HCT116 (cell line): Measurements from ENCODE around the gene DDX27. TPM values are rescaled to one million over a fixed set of nuclear protein-coding genes. Genes with fewer than 3 reads are reported as not detected.
A peak's percentile ranks its signal among the peaks of the same experiment; 100 is the strongest.

Experiments
- ATAC-seq: fragments of 200-7000 bp; cut with Tn5 transposase; 2 replicates; pipeline ENCODE4 v1.9.1; 2020; ENCODE audit warnings: mild to moderate bottlenecking, moderate library complexity
- BruUV-seq: library from RNA; stranded (reverse); fragments of 400-500 nt; replicated peaks from 2 replicates; lab custom pipeline; 2021; lab: Mats Ljungman, UMichigan
- CTCF ChIA-PET: fragments of 300-600 bp; sonication (Branson Sonifier 250); formaldehyde crosslinking; loops from one replicate; lab custom pipeline; 2021; ENCODE audit warnings: antibody characterized with exemption; lab: Charles Lee
- POLR2A ChIA-PET: fragments of 300-600, 350-600 bp; sonication (Branson Sonifier 250); formaldehyde crosslinking; loops from one replicate; lab custom pipeline; 2021; ENCODE audit warnings: antibody characterized with exemption; lab: Charles Lee
- RAD21 ChIA-PET, 2 experiments: fragments of 300-600 bp; sonication (Branson Sonifier 250); formaldehyde crosslinking; loops; one replicate each; lab custom pipeline; 2023; ENCODE audit warnings: low total read pairs in 2 of 2; ENCODE audit not compliant: uncharacterized antibody in 2 of 2, unreplicated experiment in 2 of 2, low non-redundant PET in 1 of 2; lab: Charles Lee
- DNase-seq: peaks from one replicate; pipeline ENCODE4 v3.0.0-alpha.2; 2010; ENCODE audit warnings: low read depth, low spot score
- H2AFZ ChIP-seq: fragments of 200-600 bp; shearing (Covaris generic), sonication (generic); 2 replicates; pipeline ENCODE4 v1.6.1; 2017; ENCODE audit warnings: low read depth, mixed run types, mixed read lengths, antibody characterized with exemption, low read length; ENCODE audit not compliant: poor library complexity, severe bottlenecking
- H3K27ac ChIP-seq: 2 replicates; pipeline ENCODE4 v1.5.1; 2012; ENCODE audit warnings: low read depth, low read length
- H3K27me3 ChIP-seq: fragments of 200-600 bp; sonication (generic); 2 replicates; pipeline ENCODE4 v1.6.1; 2016; ENCODE audit warnings: mixed run types, low read length, mixed read lengths; ENCODE audit not compliant: insufficient read depth
- H3K36me3 ChIP-seq, 2 experiments: fragments of 200-500 bp in 1 of 2; fragments of 200-600 bp in 1 of 2; sonication (Bioruptor generic) in 1 of 2; sonication (generic) in 1 of 2; 2 replicates each; pipeline versions ENCODE4 v1.5.1 to v1.6.1; 2014 to 2016; ENCODE audit warnings: low read length in 2 of 2, inconsistent platforms in 1 of 2, mixed read lengths in 1 of 2, mixed run types in 1 of 2; ENCODE audit not compliant: insufficient read depth in 2 of 2, control insufficient read depth in 1 of 2
- H3K4me1 ChIP-seq, 2 experiments: fragments of 200-600 bp in 1 of 2; sonication (generic) in 1 of 2; 2 replicates each; pipeline versions ENCODE4 v1.5.1 to v1.6.1; 2012 to 2017; ENCODE audit warnings: low read length in 2 of 2, inconsistent platforms in 1 of 2, mild to moderate bottlenecking in 1 of 2, mixed read lengths in 1 of 2, mixed run types in 1 of 2, moderate library complexity in 1 of 2; ENCODE audit not compliant: insufficient read depth in 2 of 2, control insufficient read depth in 1 of 2
- H3K4me2 ChIP-seq: fragments of 200-600 bp; sonication (generic); 2 replicates; pipeline ENCODE4 v1.6.1; 2017; ENCODE audit warnings: mixed run types, low read length, mixed read lengths
- H3K4me3 ChIP-seq, 2 experiments: fragments of 200-600 bp in 1 of 2; sonication (generic) in 1 of 2; replicated peaks in 1 of 2; 2 replicates each; pipeline ENCODE4 v1.5.1; 2011 to 2016; ENCODE audit warnings: low read length in 2 of 2, control low read depth in 1 of 2, low read depth in 1 of 2, mild to moderate bottlenecking in 1 of 2, mixed read lengths in 1 of 2, mixed run types in 1 of 2
- H3K79me2 ChIP-seq: fragments of 200-600 bp; sonication (generic); 2 replicates; pipeline ENCODE4 v1.6.1; 2017; ENCODE audit warnings: mild to moderate bottlenecking, mixed run types, low read length, moderate library complexity, mixed read lengths; ENCODE audit not compliant: insufficient read depth
- H3K9ac ChIP-seq: fragments of 200-600 bp; sonication (generic); 2 replicates; pipeline ENCODE4 v1.6.1; 2016; ENCODE audit warnings: low read length, mixed read lengths
- H3K9me2 ChIP-seq: fragments of 200-600 bp; sonication (generic), shearing (Covaris generic); 2 replicates; pipeline ENCODE4 v1.6.1; 2017; ENCODE audit warnings: mixed run types, mild to moderate bottlenecking, moderate library complexity; ENCODE audit not compliant: insufficient read depth
- H3K9me3 ChIP-seq, 2 experiments: fragments of 200-500 bp in 1 of 2; fragments of 200-600 bp in 1 of 2; sonication (Bioruptor generic) in 1 of 2; sonication (generic) in 1 of 2; 2 replicates each; pipeline ENCODE4 v1.6.1; 2014 to 2017; ENCODE audit warnings: low read length in 2 of 2, mixed read lengths in 2 of 2, inconsistent platforms in 1 of 2, low read depth in 1 of 2, mild to moderate bottlenecking in 1 of 2, mixed run types in 1 of 2, moderate library complexity in 1 of 2; ENCODE audit not compliant: control insufficient read depth in 1 of 2, insufficient read depth in 1 of 2
- H4K20me1 ChIP-seq: fragments of 200-600 bp; sonication (generic), shearing (Covaris generic); 2 replicates; pipeline ENCODE4 v1.6.1; 2017; ENCODE audit warnings: mixed run types, mild to moderate bottlenecking, moderate library complexity; ENCODE audit not compliant: insufficient read depth
- ELF1 ChIP-seq: IDR thresholded peaks from 2 replicates; pipeline ENCODE4 v1.6.1; 2012; ENCODE audit warnings: low read depth, borderline replicate concordance
- EZH2phosphoT487 ChIP-seq: fragments of 200-600 bp; IDR thresholded peaks from 2 replicates; pipeline ENCODE4 v1.6.1; 2018; ENCODE audit warnings: antibody characterized with exemption, borderline replicate concordance
- JUND ChIP-seq: IDR thresholded peaks from 2 replicates; pipeline ENCODE4 v1.6.1; 2012
- POLR2A ChIP-seq: IDR thresholded peaks from 2 replicates; pipeline ENCODE4 v1.7.0; 2011; ENCODE audit warnings: borderline replicate concordance; ENCODE audit not compliant: insufficient read depth, insufficient read length; ENCODE audit errors: extremely low read depth
- POLR2AphosphoS5 ChIP-seq: IDR thresholded peaks from 2 replicates; pipeline ENCODE4 v1.6.1; 2011; ENCODE audit warnings: mild to moderate bottlenecking, low read depth, low read length, moderate library complexity
- RAD21 ChIP-seq: IDR thresholded peaks from 2 replicates; pipeline ENCODE4 v1.6.1; 2012; ENCODE audit warnings: low read depth, mild to moderate bottlenecking
- YY1 ChIP-seq: IDR thresholded peaks from 2 replicates; pipeline ENCODE4 v1.6.1; 2011; ENCODE audit warnings: low read length, low read depth, moderate library complexity, mild to moderate bottlenecking; ENCODE audit not compliant: insufficient replicate concordance; ENCODE audit errors: extremely low read depth
- intact Hi-C: fragments of 100-400 bp; cut with micrococcal nuclease; formaldehyde crosslinking; loops from 2 replicates; pipeline ENCODE4 v1.10.0; 2022
- total RNA-seq: library from RNA; stranded (reverse); gene quantifications from one replicate; pipeline ENCODE4 v1.2.1, GENCODE V29; 2021; ENCODE audit not compliant: unreplicated experiment
- TF ChIP-seq, protein P1 (sequence below): IDR thresholded peaks from 2 replicates; pipeline ENCODE4 v1.6.1; 2011; ENCODE audit warnings: mild to moderate bottlenecking, low read length, moderate library complexity; ENCODE audit not compliant: insufficient replicate concordance; ENCODE audit errors: extremely low read depth

Gene DDX27
- total RNA-seq, 1 experiment from 2014 or later: 32.1 TPM

GRCh38 chr20:49282584-49283171, 63.5 kb downstream of the DDX27 start:
- Histone ChIP-seq H3K9me2 (no peaks in the 10 kb centered on the region), H3K27ac (peak overlapping the region; percentile 28; the same call in 1 of the 2 replicates), H3K79me2 (peaks cover 94% of the 10 kb centered on the region), H3K9me3 (no peaks in the 10 kb centered on the region), H4K20me1 (peaks cover 80% of the 10 kb centered on the region), H3K4me3 (no peak overlapping the region), H3K27me3 (no peaks in the 10 kb centered on the region), H2AFZ (no peak overlapping the region), H3K4me2 (peak overlapping the region; percentile 92; the same call in 1 of the 2 replicates), H3K9ac (no peak overlapping the region), H3K36me3 (peaks cover 76 to 89% of the 10 kb centered on the region in 2 experiments), H3K4me1 (peaks cover 47 to 80% of the 10 kb centered on the region in 2 experiments)
- DNase-seq (no peak), ATAC-seq (no peak)
- ChIA-PET POLR2A (interaction anchor here (1.4 to 2.9 kb wide), 3 partner anchors 10 to 38 kb away, joined by 3 to 10 read pairs (median 9); no protein-coding TSS in a partner anchor), CTCF (interaction anchor here (1.2 kb wide), 1 partner anchor 38 kb away, joined by 3 read pairs; no protein-coding TSS in a partner anchor), RAD21 (no interaction called here)
- no TSS peak for BruUV-seq
- TF ChIP-seq EZH2phosphoT487: no peak
- no peak for TF ChIP-seq POLR2A
- TF ChIP-seq POLR2AphosphoS5: peak; percentile 32; the same call in 1 of the 2 replicates
- TF ChIP-seq ELF1: no peak
- TF ChIP-seq JUND: 0 out of 2 replicates have a peak, but pooled peaks have one; percentile 14
- TF ChIP-seq, protein P1, sequence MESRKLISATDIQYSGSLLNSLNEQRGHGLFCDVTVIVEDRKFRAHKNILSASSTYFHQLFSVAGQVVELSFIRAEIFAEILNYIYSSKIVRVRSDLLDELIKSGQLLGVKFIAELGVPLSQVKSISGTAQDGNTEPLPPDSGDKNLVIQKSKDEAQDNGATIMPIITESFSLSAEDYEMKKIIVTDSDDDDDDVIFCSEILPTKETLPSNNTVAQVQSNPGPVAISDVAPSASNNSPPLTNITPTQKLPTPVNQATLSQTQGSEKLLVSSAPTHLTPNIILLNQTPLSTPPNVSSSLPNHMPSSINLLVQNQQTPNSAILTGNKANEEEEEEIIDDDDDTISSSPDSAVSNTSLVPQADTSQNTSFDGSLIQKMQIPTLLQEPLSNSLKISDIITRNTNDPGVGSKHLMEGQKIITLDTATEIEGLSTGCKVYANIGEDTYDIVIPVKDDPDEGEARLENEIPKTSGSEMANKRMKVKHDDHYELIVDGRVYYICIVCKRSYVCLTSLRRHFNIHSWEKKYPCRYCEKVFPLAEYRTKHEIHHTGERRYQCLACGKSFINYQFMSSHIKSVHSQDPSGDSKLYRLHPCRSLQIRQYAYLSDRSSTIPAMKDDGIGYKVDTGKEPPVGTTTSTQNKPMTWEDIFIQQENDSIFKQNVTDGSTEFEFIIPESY: no peak
- TF ChIP-seq RAD21: no peak
- no peak for TF ChIP-seq YY1
- intact Hi-C loops: no loop called here
